Activated CD4-positive, CD25-positive, alpha-beta regulatory T cell treated with anti-CD3 and anti-CD28 coated beads, Interleukin-2, amount 50 U/mL, for 16 hours (primary cell): ENCODE data around the gene CLPSL2.

Experiments used
- DNase-seq: peaks from one replicate; pipeline ENCODE4 v3.0.0-alpha.2; 2020; ENCODE audit warnings: low read depth, low spot score

CLPSL2 gene

DNA sequence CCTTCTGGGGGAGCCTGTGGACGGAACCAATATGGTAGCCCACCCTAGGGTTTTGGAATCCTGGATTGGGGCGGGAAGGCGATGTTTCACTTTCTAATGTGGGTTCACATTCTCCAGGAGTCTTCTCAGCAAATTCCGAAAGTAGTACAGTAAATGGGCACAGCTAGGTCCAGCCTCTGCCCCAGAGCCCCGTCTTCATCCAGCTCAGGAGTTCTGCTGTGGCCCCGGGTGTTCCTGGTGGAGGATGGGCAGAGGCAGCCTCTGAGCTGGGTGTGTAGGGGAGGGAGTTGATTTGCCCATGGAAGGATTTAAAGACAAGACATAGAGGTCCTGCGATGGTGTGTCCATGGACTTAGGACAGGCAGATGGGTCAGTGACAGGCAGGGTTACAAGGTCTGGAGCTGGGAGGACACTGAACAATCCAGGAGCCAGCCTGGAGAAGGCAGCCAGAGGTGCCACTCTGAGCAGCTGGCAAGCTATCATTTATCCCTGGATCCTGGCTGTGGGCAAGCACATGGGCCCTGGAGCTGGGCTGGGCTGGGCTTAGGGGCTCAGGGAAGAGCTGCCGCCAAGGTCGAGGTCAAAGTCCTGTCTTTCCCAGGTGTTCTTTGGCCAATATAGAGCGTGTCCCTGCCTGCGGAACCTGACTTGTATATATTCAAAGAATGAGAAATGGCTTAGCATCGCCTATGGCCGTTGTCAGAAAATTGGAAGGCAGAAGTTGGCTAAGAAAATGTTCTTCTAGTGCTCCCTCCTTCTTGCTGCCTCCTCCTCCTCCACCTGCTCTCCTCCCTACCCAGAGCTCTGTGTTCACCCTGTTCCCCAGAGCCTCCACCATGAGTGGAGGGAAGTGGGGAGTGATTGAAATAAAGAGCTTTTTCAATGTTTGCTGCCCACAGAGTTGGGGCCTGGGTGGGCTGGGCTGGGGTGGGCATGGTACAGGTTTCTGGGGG lies 11.1 kb downstream of the CLPSL2 start:
- no peak for DNase-seq

DNA sequence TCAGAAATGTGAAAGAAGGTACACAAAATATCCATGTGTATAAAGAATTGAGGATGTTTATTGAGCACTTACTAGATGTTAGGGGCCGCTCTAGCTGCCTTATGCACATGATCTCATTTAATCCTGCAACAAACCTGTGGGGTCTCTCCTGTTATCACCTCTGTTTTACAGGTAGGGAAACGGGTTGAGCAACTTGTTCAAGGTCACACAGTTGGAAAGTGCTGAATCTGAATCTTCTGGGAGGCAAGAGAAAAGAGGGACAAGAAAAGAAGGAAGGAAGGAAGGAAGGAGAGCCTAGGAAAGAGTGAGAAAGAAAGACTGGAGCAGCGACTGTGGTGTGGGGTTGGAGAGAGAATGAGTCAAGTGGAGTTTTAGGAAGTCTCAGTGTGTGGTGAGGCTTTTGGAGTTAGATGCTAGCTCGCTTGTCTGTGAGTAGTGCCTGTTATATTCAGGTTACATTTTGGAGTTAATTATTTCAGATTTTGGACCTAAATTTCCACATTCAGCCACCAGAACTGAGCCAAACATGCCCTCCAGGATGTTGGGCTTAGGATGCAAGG lies 12.1 kb downstream of the CLPSL2 start:
- no peak for DNase-seq

DNA sequence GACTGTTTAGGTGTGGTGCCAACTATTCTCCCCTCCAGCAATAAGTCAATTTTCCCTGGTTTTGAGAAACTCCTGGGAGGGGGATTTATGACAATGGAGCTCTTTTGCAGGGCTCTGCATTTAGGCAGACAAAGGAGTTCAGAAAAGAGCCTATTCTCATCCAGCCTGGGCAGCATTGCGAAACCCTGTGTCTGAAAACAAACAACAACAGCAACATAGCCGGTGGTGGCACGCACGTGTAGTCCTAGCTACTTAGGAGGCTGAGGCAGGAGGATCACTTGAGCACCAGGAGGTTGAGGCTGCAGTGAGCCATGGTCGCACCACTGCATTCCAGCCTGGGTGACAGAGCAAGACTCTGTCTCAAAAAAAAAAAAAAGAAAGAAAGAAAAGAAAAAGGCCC lies 14.3 kb downstream of the CLPSL2 start:
- DNase-seq = no peak

DNA sequence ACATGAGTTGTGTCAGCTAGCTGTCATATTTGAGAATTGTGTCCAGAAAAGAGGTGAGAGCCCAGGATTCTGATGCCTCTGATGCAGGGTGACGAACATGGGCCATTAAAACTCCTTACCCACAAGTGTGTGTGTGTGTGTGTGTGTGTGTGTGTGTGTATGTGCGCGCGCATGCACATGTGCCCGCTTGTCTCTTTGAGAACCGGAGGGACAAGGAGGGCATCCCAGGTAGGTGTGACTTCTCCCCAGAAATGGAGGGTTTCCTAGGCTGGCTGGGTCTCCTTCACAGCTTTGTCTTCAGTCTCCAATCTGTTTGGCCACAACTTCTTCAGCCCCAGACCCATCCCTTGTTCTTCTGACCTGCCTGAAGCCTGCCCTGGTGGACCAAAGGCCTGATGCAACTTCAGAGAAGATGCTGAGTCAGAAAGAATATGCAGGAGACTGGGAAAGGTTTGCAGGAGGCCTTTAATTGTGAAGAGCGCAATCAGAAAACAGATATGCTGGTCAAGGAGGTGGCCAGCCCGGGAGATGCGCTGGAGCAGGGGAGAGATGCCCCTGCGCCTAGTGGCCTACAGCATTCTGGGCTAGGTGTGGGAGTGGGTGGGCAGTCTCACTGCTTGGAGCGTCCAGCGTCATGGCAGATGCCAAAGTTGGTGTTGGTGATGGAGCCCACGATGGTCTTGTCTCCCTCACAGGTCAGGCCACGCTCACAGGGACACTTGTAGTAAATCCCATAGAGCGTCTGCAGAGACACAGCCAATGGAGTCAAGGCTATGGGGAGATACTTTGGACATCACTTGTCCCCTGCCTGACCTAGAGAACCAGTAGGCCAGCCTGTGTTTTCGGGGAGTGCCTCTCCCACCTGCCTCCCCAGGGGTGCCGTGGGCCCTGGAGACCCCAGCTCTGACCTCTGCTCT lies 18.4 kb downstream of the CLPSL2 start:
- no peak for DNase-seq

DNA sequence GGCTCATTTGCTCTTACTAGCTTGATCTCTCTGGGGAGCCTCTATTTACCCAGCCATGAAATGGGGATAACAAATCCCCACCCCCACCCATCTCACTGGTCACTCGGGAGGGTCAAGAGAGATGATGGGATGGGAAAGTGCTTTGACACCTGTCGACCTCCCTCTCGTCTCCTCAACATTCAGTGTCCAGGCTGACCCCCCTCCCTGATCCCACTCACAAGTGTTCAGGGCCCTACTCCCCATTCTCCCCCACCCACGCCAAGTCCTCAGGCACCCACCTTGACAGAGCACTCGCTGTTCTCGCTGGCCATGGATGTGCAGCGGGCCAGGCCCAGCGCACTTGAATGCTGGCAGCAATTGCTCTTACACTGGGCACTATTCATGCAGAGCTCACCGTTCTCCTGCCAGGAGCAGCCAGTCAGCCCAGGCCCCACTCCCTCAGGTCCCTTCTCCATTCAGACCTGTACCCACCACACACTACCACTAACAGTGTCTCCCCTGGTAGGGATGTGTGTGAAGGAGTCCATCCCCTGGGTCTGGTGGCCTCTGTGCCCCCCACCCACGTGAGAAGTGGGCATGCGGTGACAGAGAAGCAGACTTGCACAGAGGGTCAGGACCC lies 19.2 kb downstream of the CLPSL2 start:
- DNase-seq = no peak

DNA sequence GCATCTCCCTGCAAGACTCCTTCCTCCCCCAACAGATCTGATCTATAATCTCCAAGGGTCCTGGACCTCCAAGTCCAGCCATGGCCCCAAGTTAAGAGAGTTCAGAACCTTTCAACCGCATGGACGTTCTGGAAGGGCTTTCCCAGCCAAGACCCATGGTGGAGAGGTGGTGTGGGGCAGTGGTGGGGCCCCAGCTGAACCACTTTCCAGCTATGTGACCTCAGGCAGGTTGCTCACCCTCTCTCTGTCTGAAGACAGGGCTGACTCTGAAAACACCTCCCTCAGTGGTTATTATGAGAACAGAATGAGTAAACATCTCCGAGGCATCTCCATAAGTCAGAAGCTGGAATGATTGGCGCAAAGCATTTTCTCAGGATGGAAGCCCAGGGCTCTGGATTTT lies 19.8 kb downstream of the CLPSL2 start:
- no peak for DNase-seq

DNA sequence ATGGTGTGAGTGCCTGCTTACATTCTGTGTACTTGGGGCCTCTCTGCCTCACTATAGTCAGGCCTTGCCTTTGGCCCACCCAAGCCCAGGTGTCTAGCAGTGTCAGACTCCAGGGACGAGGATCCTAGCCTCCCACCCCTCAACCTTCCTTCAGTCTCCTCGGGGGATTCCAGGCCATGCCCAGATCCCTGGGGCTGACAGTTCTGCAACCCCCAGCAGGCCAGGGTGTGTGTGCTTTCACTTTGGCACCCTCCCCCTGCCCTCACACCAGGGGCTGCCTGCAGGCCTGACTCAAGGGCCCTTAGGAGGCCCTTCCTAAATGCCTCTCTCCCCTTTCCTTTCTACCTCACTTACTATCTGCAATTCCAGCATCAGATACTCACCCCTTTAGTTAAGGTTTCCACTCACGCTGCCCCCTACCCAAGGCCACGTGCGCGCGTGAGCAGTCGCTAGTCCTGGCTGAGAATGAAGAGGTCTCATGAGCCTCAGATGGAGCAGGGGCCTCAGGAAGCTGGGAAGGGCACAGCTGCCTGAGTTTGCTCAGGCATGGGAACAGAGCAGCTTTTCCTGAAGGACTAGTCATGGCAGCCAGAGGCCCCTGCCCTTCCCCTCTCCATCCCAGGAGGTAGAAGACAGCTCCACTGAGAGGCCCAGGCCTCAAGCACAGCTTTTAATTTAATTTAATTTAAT lies 21.6 kb downstream of the CLPSL2 start:
- DNase-seq = no peak

DNA sequence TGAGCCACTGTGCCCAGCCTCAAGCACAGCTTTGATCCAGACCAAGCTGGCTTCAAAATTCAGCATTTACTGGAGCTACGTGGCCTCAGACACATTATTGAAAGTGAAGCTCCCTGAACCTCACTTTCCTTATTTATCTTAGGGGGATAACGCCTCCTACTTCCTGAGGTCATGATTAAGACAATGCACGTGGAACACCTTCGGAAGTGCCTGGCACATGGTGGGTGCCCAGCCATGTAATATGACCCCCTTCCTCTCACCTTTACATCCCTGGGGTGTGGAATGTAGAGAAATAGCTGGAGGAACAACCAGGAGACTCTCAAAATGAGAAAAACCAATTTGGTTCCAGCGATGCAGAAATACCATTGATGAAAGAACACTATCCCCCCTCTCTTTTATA lies 22.3 kb downstream of the CLPSL2 start:
- no peak for DNase-seq

DNA sequence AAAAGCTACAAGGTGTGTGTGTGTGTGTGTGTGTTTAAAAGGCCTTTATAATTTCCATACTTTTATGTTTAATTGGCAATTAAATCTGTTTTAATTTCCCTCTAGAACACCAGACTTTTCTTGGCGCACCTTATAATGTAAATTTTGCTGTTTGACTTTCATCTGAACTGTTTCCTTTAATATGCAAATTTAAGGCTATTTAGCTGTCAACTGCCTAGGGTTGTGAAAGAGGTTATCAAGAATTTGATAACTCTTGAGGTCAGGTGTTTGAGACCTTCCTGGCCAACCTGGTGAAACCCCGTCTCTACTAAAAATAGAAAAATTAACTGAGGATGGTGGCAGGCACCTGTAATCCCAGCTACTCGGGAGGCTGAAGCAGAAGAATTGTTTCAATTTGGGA lies 24.8 kb downstream of the CLPSL2 start:
- no peak for DNase-seq

DNA sequence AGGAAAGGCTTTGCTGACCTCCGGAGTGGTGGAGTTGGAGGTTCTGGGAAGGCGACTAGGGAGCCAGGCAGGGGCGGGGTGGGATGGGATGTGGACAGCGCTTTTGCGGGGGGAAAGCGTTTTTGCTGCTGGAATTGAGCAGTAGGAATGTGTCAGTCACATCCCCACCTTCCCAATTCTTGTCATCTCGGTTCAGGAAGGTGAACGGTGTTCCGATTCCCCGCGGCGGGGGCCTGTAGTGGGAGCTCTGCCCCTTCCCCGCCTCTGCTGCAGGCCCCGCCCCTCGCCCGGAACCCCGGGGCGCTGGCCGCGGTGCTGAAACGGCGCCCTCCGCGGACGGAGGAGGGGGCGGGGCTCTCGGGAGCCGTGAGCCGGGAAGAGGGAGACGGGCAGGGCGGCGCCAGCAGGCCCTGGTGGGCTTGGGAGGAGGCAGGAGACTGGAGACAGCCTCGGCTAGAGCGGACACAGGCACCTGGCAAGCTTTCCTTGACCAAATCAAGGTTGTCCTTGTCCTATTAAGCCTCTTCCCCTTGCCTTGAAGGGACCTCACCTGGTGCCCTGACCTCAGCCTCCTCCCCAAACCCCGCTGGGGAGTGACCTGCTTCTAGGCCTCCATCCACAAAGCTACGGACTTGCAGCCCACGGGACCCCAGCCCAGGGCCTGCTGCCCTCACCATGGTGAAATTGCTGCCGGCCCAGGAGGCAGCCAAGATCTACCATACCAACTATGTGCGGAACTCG lies 28.8 kb downstream of the CLPSL2 start, which contains the start of gene LHFPL5:
TSS of gene LHFPL5 (plus strand) at position 357 of the 741 bp plus-strand sequence. CDS start at position 676, 319 bp downstream.
- no peak for DNase-seq

DNA sequence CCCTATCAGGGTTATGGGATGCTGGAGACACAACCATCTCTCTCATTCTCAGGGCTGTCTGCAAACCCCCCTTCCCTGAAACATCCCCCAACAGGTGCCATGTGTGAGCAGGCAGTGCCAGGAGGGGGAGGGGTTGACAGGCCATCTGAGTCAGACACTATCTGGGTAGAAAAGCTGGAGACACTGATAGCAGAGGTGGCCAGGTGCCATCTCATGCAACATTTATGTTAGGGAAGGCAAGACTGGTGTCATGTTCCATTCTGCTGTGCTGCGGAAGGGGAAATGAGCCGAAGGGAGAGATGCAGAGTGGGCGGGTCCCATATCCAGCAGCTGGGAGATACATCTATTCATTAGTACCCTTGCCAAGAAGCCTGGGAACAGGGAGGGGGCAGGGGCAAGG lies 32.3 kb downstream of the CLPSL2 start:
- DNase-seq = no peak

DNA sequence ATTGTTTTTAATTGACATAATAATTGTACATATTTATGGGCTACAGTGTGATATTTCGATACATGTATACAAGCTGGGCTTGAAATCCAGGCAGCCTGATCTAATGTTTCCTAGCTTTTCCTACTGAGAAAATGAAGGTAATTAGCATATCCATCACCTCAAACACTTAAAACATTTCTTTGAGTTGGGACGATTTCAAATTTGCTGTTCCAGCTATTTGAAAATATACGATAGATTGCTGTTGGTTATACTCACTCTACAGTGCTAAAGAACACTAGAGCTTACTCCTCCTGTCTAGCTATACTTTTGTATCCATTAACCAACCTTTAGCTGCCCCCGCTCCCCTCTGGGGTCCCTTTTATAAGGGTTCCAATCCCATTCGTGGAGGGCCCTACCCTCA lies 33.4 kb downstream of the CLPSL2 start:
- DNase-seq = no peak

DNA sequence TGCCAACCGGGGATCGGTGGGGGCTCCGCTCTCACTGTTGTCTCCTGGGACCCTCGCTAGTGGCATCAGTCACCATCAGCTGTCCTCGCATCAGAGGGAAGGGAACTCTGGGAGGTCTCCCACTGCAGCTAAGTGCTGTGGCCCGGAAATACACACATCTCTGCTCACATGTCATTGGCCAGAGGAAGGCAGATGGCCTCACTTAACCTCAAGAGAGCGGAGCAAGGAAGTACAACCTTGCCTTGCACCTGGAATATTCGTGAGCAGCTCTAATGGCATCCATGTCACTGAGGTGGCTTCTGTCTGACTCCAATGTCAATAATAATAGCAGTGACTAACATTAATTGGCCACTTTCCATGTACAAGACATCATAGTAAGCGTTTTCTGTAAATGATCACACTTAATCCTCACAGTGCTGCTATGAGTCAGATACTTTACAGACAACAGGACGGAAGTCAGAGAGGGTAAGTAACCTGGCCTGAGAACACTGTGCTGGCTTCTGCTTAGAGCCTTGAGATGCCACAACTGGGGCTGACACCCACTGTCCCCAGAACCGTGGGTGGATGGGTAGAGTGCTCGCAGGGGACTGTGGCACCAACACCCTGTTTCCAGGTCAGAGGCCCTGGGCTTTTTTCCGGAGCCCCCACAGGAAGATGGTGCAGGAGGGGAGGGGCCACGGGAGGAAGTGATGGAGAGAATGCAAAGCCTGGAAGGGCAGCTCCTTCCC lies 34.7 kb downstream of the CLPSL2 start:
- no peak for DNase-seq

DNA sequence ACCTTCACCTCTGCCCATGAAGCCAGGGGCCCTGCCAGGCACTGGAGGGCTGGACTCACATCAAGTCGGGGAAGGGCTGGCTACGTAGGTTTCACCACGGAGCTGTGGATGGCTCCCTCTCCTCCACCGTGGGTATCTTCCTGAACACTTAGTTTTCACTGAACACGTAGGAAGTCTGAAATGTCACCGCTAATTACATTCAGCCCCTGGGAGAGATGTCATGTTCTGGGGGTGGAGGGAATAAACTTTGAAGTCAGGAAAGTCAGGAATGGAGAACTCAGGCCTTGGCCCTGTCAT lies 35.2 kb downstream of the CLPSL2 start:
- DNase-seq = no peak

DNA sequence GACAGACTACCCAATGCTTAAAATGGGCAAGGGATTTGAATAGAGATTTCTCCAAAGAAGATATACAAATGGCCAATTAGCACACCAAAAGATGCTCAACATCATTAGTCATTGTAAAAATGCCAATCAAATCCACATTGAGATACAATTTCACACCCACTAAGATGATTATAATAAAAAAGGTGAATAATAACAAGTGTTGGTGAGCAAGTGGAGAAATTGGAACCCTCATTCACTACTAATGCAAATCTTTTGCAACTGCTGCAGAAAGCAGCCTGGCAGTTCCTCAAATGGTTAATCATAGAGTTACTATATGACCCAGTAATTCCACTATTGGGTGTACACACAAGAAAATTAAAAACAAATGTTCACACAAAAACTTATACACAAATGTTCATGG lies 41.1 kb downstream of the CLPSL2 start:
- no peak for DNase-seq

DNA sequence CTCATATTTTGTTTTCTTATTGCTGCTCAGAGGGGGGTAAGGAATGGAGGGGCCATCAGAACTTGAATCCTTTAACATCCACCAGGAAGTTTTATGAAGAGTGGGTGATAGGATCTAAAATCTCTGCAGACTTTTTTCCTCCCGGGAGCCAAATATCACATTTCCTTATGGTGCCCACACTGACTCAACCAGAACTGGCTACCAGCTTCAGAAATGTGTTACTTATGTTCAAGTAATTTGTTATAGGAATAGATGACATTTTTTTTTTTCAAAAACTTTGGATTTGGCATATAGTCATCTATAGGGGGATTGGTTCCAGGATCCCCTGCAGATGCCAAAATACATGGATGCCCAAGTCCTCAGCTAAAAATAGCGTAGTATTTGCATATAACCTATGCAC lies 47.2 kb downstream of the CLPSL2 start:
- no peak for DNase-seq

DNA sequence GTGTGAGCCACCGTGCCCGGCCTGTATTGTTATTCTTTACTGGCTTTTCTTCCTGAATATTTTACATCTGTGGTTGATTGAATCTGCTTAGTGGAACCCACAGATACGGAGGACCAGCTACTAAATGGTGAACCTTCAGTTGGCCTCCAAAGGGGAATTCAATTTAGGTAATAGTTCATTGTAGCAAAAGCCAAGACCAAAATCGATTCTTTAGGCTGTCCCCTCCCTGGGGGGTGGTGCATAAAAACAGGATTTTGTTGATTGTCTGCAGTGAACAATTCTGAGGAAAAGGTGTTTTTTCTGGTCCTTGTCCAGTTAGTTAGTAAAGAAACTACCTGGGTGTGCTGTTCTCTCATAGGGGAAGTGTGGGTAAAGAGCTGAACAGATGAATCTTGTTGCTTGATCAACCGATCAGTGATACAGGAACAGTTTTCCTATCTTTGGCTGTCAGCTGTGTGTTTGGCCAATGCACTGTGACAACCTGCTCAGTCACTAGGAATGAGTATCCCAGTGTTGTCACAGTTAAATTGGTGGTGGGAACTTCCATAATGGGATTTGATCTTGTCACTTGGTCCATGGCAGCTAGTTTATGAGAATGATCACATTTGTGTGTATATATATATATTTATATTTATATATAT lies 48.3 kb downstream of the CLPSL2 start:
- DNase-seq = no peak
